Spleen (tissue), 11 donors: ENCODE results near the gene KRTAP1-4. TPM values are rescaled to one million over a fixed set of nuclear protein-coding genes. Genes with fewer than 3 reads are reported as not detected.
"Not testable (repeated sequence)": the region's sequence is repeated elsewhere in the genome, so short reads cannot be mapped to it uniquely, and the experiment has no call there.

Source experiments
- DNase-seq: peaks from one replicate; pipeline ENCODE4 v3.0.0-alpha.2; 2020
- H3K27ac ChIP-seq, 8 donors: fragments of 200-600 bp; sonication (generic) in 7 of 8; 1 replicate in 4 of 8; 2 replicates in 4 of 8; pipeline versions ENCODE4 v1.5.0 to v1.8.0; 2016 to 2021; ENCODE audit warnings: inconsistent platforms in 4 of 8, mild to moderate bottlenecking in 4 of 8, moderate library complexity in 1 of 8
- H3K27me3 ChIP-seq, 7 donors: fragments of 200-600 bp; sonication (generic) in 6 of 7; replicated peaks in 1 of 7; 1 replicate in 4 of 7; 2 replicates in 3 of 7; pipeline versions ENCODE4 v1.5.0 to v1.8.0; 2016 to 2021; ENCODE audit warnings: inconsistent platforms in 3 of 7, mild to moderate bottlenecking in 1 of 7
- H3K36me3 ChIP-seq, 6 donors: fragments of 200-600 bp; sonication (generic) in 5 of 6; 1 replicate in 4 of 6; 2 replicates in 2 of 6; pipeline versions ENCODE4 v1.5.0 to v1.8.0; 2016 to 2021; ENCODE audit warnings: inconsistent platforms in 2 of 6
- H3K4me1 ChIP-seq, 6 donors: fragments of 200-600 bp; sonication (generic) in 5 of 6; 1 replicate in 3 of 6; 2 replicates in 3 of 6; pipeline versions ENCODE4 v1.5.0 to v1.8.0; 2016 to 2021; ENCODE audit warnings: inconsistent platforms in 3 of 6
- H3K4me3 ChIP-seq, 8 donors: fragments of 200-600 bp; sonication (generic) in 7 of 8; 1 replicate in 4 of 8; 2 replicates in 4 of 8; pipeline versions ENCODE4 v1.5.0 to v1.8.0; 2016 to 2021; ENCODE audit warnings: inconsistent platforms in 4 of 8, mild to moderate bottlenecking in 4 of 8, moderate library complexity in 2 of 8
- H3K9me3 ChIP-seq, 8 donors: fragments of 200-600 bp; sonication (generic) in 7 of 8; 1 replicate in 4 of 8; 2 replicates in 4 of 8; pipeline versions ENCODE4 v1.5.0 to v1.8.0; 2016 to 2021; ENCODE audit warnings: inconsistent platforms in 4 of 8
- CTCF ChIP-seq, 11 experiments: fragments of 200-600 bp in 7 of 11; fragments of 450-650 bp in 4 of 11; sonication (generic) in 4 of 11; IDR thresholded peaks in 8 of 11; conservative IDR thresholded peaks in 3 of 11; 1 replicate in 7 of 11; 2 replicates in 4 of 11; pipeline versions ENCODE4 v1.4.0 to v1.8.0; 2016 to 2021; ENCODE audit warnings: antibody characterized with exemption in 11 of 11, inconsistent platforms in 4 of 11, mild to moderate bottlenecking in 1 of 11
- POLR2A ChIP-seq, 3 donors: fragments of 450-650 bp; IDR thresholded peaks; one replicate each; pipeline ENCODE4 v1.5.1; 2017; ENCODE audit warnings: antibody characterized with exemption in 3 of 3, mild to moderate bottlenecking in 1 of 3
- POLR2AphosphoS5 ChIP-seq, 3 donors: sonication (generic); formaldehyde crosslinking; IDR thresholded peaks; one replicate each; pipeline ENCODE4 v1.5.1; 2017; ENCODE audit warnings: antibody characterized with exemption in 3 of 3
- WGBS, 5 donors: extraction: QIAGEN DNeasy Blood & Tissue Kit in 3 of 5; methylation state at CpG; one replicate each; pipeline versions ENCODE4 v1.1.5 to v1.1.7; 2013 to 2018; 5-methylcytosine and 5-hydroxymethylcytosine counted together
- intact Hi-C: fragments of 100-400 bp; cut with DNase I; formaldehyde crosslinking; loops from one replicate; pipeline ENCODE4 v1.15.0; 2023; ENCODE audit warnings: low total_unique reads
- polyA plus RNA-seq, 3 donors: library from polyadenylated mRNA; stranded (reverse); fragments of 200-250 nt; gene quantifications; one replicate each; pipeline ENCODE4 v1.2.1, GENCODE V29; 2013
- total RNA-seq, 7 donors: library from RNA; depleted of rRNA in 3 of 7; stranded (reverse); fragments of >200 nt in 3 of 7; fragmentation: NEBNext Ultra II Directional in 4 of 7; extraction: Animal tissue kit (Norgen Biotek cat#: 25700) in 4 of 7; gene quantifications; one replicate each; pipeline versions ENCODE4 v1.1.0 to v1.2.1, GENCODE V29; 2016 to 2021
- donor health status: healthy with polysubstance abuse.
- donor health status: DM: no; HTN: no; CAD: no; lungs with moderate emphysema.
- donor health status: DM: no; HTN: no; CAD: no.
- donor health status: Bipolar disorder and iron deficiency.
- donor health status: healthy.
- donor health status: DM: no; HTN: no; CAD: no.
- donor health status: DM: yes; HTN: yes; CAD: no.

KRTAP1-4 gene
- total and polyA plus RNA-seq, 10 donors, result not detected

- no peak for DNase-seq
- Histone ChIP-seq H3K27ac (no peak overlapping the region), H3K36me3 (no peaks in the 10 kb centered on the region), H3K9me3 (no peaks in the 10 kb centered on the region), H3K4me1 (no peaks in the 10 kb centered on the region), H3K4me3 (no peak overlapping the region), H3K27me3 (no peaks in the 10 kb centered on the region)
- TF ChIP-seq POLR2A (IDR thresholded peaks at IDR 0.05) (no peak), CTCF (IDR thresholded peaks at IDR 0.05 in 8 of 11, conservative IDR thresholded peaks at IDR 0.05 in 3 of 11) (no peak), POLR2AphosphoS5 (IDR thresholded peaks at IDR 0.05) (no peak)
- WGBS, 5 donors, result 42 to 73% (median 53%) methylated on average over 3 of the region's 3 CpGs
- intact Hi-C loops, result no loop called here
These were observed 39.0 kb upstream of the KRTAP1-4 start for GRCh38 chr17:41069031-41069430.

- intact Hi-C loops, result no loop called here
- DNase-seq, result no peak
- H3K36me3 ChIP-seq, result no peaks in the 10 kb centered on the region
- no peak overlapping the region for H3K27ac ChIP-seq
- no peak overlapping the region for H3K4me3 ChIP-seq
- peaks cover 0 to 1% (median 0%) of the 10 kb centered on the region in 7 donors for H3K27me3 ChIP-seq
- H3K4me1 ChIP-seq, result no peaks in the 10 kb centered on the region
- TF ChIP-seq CTCF (IDR thresholded peaks at IDR 0.05 in 8 of 11, conservative IDR thresholded peaks at IDR 0.05 in 3 of 11) (no peak), POLR2A (IDR thresholded peaks at IDR 0.05) (no peak), POLR2AphosphoS5 (IDR thresholded peaks at IDR 0.05) (no peak)
- no peaks in the 10 kb centered on the region for H3K9me3 ChIP-seq
These were observed 37.3 kb upstream of the KRTAP1-4 start for GRCh38 chr17:41067281-41067680.

- intact Hi-C loops, result no loop called here
- DNase-seq, result no peak
- Histone ChIP-seq H3K9me3 (no peaks in the 10 kb centered on the region), H3K36me3 (no peaks in the 10 kb centered on the region), H3K27ac (no peak within 1 kb of the TSS), H3K4me1 (no peaks in the 10 kb centered on the region), H3K4me3 (no peak within 1 kb of the TSS), H3K27me3 (peaks cover 0 to 8% (median 0%) of the 10 kb centered on the region in 7 donors)
- WGBS, 5 donors, result 81 to 91% (median 85%) methylated on average over 5 to 6 of the region's 6 CpGs
- TF ChIP-seq POLR2AphosphoS5 (IDR thresholded peaks at IDR 0.05) (no peak), POLR2A (IDR thresholded peaks at IDR 0.05) (no peak), CTCF (IDR thresholded peaks at IDR 0.05 in 8 of 11, conservative IDR thresholded peaks at IDR 0.05 in 3 of 11) (no peak)
These were observed 36.0 kb upstream of the KRTAP1-4 start, which contains the start of gene KRTAP2-4 for GRCh38 chr17:41065829-41066624. KRTAP2-4 (minus strand) TSS chr17:41065879; CDS start chr17:41065845, 34 bp downstream.

GRCh38 chr17:41065016-41065689 is 35.2 kb upstream of the KRTAP1-4 start:
- intact Hi-C loops, H3K36me3 ChIP-seq, H3K27ac ChIP-seq, H3K4me1 ChIP-seq, H3K4me3 ChIP-seq, H3K9me3 ChIP-seq, DNase-seq: not testable (repeated sequence)
- WGBS, 5 donors, result 74 to 93% (median 78%) methylated on average over 7 to 10 of the region's 16 CpGs
- peaks cover 0 to 14% (median 0%) of the 10 kb centered on the region in 7 donors for H3K27me3 ChIP-seq
